SIG-M5 (cell line): ENCODE results near the gene C3orf80.
"Not testable (repeated sequence)": the region's sequence is repeated elsewhere in the genome, so short reads cannot be mapped to it uniquely, and the experiment has no call there.

Experiments
- DNase-seq: peaks from one replicate; lab custom pipeline; 2025; lab: John Stamatoyannopoulos, UW

The C3orf80 gene

GRCh38 chr3:160213191-160213590, 12.0 kb upstream of the C3orf80 start:
- DNase-seq: no peak

GRCh38 chr3:160217675-160218074, 7.5 kb upstream of the C3orf80 start:
- no peak for DNase-seq

GRCh38 chr3:160218136-160218535, 7.1 kb upstream of the C3orf80 start:
- no peak for DNase-seq

GRCh38 chr3:160220038-160220437, 5.2 kb upstream of the C3orf80 start:
- DNase-seq: no peak

- DNase-seq: no peak
These were observed 4.2 kb upstream of the C3orf80 start for GRCh38 chr3:160221019-160221418.

- DNase-seq: no peak
These were observed 966 bp upstream of the C3orf80 start for GRCh38 chr3:160224256-160224655.

- no peak for DNase-seq
These were observed 429 bp upstream of the C3orf80 start for GRCh38 chr3:160224811-160225175.

- no peak for DNase-seq
These were observed 1.0 kb downstream of the C3orf80 start for GRCh38 chr3:160226026-160226907.

GRCh38 chr3:160227419-160227818, 2.2 kb downstream of the C3orf80 start:
- DNase-seq: no peak

GRCh38 chr3:160232014-160232413, 6.8 kb downstream of the C3orf80 start:
- no peak for DNase-seq

- not testable (repeated sequence) for DNase-seq
These were observed 15.5 kb downstream of the C3orf80 start for GRCh38 chr3:160240719-160241118.

GRCh38 chr3:160245261-160245800, 20.1 kb downstream of the C3orf80 start:
- DNase-seq: no peak

- DNase-seq: no peak
These were observed 22.5 kb downstream of the C3orf80 start for GRCh38 chr3:160247766-160248165.

GRCh38 chr3:160253298-160253697, 28.1 kb downstream of the C3orf80 start:
- no peak for DNase-seq

- DNase-seq: no peak
These were observed 32.4 kb downstream of the C3orf80 start for GRCh38 chr3:160257606-160258005.

- no peak for DNase-seq
These were observed 34.4 kb downstream of the C3orf80 start for GRCh38 chr3:160259589-160259988.

- DNase-seq: no peak
These were observed 35.5 kb downstream of the C3orf80 start for GRCh38 chr3:160260587-160261270.

GRCh38 chr3:160265088-160265487, 39.9 kb downstream of the C3orf80 start:
- DNase-seq: no peak
